Measurements from ENCODE around the gene TRIM10. TPM values are rescaled to one million over a fixed set of nuclear protein-coding genes. Genes with fewer than 3 reads are reported as not detected.
A peak's percentile ranks its signal among the peaks of the same experiment; 100 is the strongest.
"Not testable (repeated sequence)": the region's sequence is repeated elsewhere in the genome, so short reads cannot be mapped to it uniquely, and the experiment has no call there.

Gene TRIM10
- total and polyA plus RNA-seq, 12 donors, result not detected

GRCh38 chr6:30171677-30172471 lies 10.9 kb upstream of the TRIM10 start:
- 1 to 4% methylated on average over 62 of the region's 62 CpGs for WGBS, 2 donors
- intact Hi-C loops (cut with DNase I), result loop anchor here in 3 of 10 donors (5.0 kb wide), 1 partner anchor 70 kb away; no protein-coding TSS in a partner anchor
- Histone ChIP-seq H3K9me3 (no peaks in the 10 kb centered on the region), H3K27ac (no peak overlapping the region), H3K36me3 (no peaks in the 10 kb centered on the region), H3K4me1 (peaks cover 0 to 10% (median 9%) of the 10 kb centered on the region in 9 donors), H3K4me3 (peak overlapping the region in 8 of 10 donors; percentile 1 to 20 (median 14)), H3K27me3 (peaks cover 7 to 99% (median 81%) of the 10 kb centered on the region in 7 donors)
- peak in 4 of 8 donors; percentile 28 to 67 (median 41) for ATAC-seq
- DNase-seq, result no peak
- TF ChIP-seq CTCF (IDR thresholded peaks at IDR 0.05), result no peak

GRCh38 chr6:30169658-30170614 lies 8.9 kb upstream of the TRIM10 start:
- intact Hi-C loops (cut with DNase I), result loop anchor here in 4 of 10 donors (5.0 kb wide), 1 partner anchor 68 kb away; no protein-coding TSS in a partner anchor
- Histone ChIP-seq H3K27me3 (peaks cover 7 to 86% (median 69%) of the 10 kb centered on the region in 7 donors), H3K4me3 (no peak overlapping the region), H3K36me3 (no peaks in the 10 kb centered on the region), H3K9me3 (no peaks in the 10 kb centered on the region), H3K4me1 (peaks cover 0 to 10% (median 9%) of the 10 kb centered on the region in 9 donors), H3K27ac (no peak overlapping the region)
- DNase-seq (no peak), ATAC-seq (peak in 5 of 8 donors; percentile 69 to 77 (median 72))
- 23 to 25% methylated on average over 7 of the region's 7 CpGs for WGBS, 2 donors
- TF ChIP-seq CTCF (IDR thresholded peaks at IDR 0.05), result peak; percentile 45 to 82 (median 73)

GRCh38 chr6:30168741-30169140 lies 7.7 kb upstream of the TRIM10 start:
- intact Hi-C loops (cut with DNase I), result loop anchor here in 1 of 10 donors (5.0 kb wide), 1 partner anchor 66 kb away; no protein-coding TSS in a partner anchor
- Histone ChIP-seq H3K36me3 (no peaks in the 10 kb centered on the region), H3K9me3 (no peaks in the 10 kb centered on the region), H3K27ac (no peak overlapping the region), H3K4me1 (peaks cover 0 to 10% (median 9%) of the 10 kb centered on the region in 9 donors), H3K27me3 (peaks cover 7 to 86% (median 61%) of the 10 kb centered on the region in 7 donors), H3K4me3 (no peak overlapping the region)
- ATAC-seq (no peak), DNase-seq (no peak)
- no peak for TF ChIP-seq CTCF (IDR thresholded peaks at IDR 0.05)
- WGBS, 2 donors, result 46 to 56% methylated on average over 1 of the region's 1 CpG

GRCh38 chr6:30167101-30167500 lies 6.1 kb upstream of the TRIM10 start:
- WGBS, 2 donors, result 56 to 60% methylated on average over 6 of the region's 6 CpGs
- Histone ChIP-seq H3K36me3 (no peaks in the 10 kb centered on the region), H3K4me1 (peaks cover 0 to 13% (median 6%) of the 10 kb centered on the region in 9 donors), H3K27me3 (peaks cover 7 to 77% (median 50%) of the 10 kb centered on the region in 7 donors), H3K9me3 (no peaks in the 10 kb centered on the region), H3K4me3 (no peak overlapping the region), H3K27ac (no peak overlapping the region)
- no peak for ATAC-seq
- TF ChIP-seq CTCF (IDR thresholded peaks at IDR 0.05), result no peak
- DNase-seq, result no peak
- intact Hi-C loops (cut with DNase I), result loop anchor here in 1 of 10 donors (5.0 kb wide), 1 partner anchor 65 kb away; no protein-coding TSS in a partner anchor

- not testable (repeated sequence) for H3K4me1 ChIP-seq, H3K36me3 ChIP-seq, H3K4me3 ChIP-seq, H3K9me3 ChIP-seq, ATAC-seq, DNase-seq, H3K27ac ChIP-seq
- intact Hi-C loops (cut with DNase I), result loop anchor here in 1 of 10 donors (5.0 kb wide), 1 partner anchor 63 kb away; no protein-coding TSS in a partner anchor
- peaks cover 0 to 58% (median 31%) of the 10 kb centered on the region in 7 donors for H3K27me3 ChIP-seq
- 82 to 100% methylated on average over 1 of the region's 1 CpG for WGBS, 2 donors
These were observed 4.2 kb upstream of the TRIM10 start for GRCh38 chr6:30165238-30165637.

Data from heart right ventricle (tissue), 16 donors.